H1 (cell line): ENCODE data around the gene CCP110. TPM values are rescaled to one million over a fixed set of nuclear protein-coding genes. Genes with fewer than 3 reads are reported as not detected.

Source experiments
- CTCF ChIA-PET: fragments of 300-600 bp; sonication (Branson Sonifier 250); formaldehyde crosslinking; loops from one replicate; lab custom pipeline; 2021; ENCODE audit not compliant: partially characterized antibody; lab: Charles Lee
- POLR2A ChIA-PET: fragments of 300-600 bp; sonication (Branson Sonifier 250); formaldehyde crosslinking; loops from one replicate; lab custom pipeline; 2021; ENCODE audit warnings: inconsistent platforms; ENCODE audit not compliant: partially characterized antibody; lab: Charles Lee
- DNase-seq, 2 experiments: peaks; one replicate each; pipeline versions ENCODE4 v3.0.0 to v3.0.0-alpha.2; 2010 to 2022; ENCODE audit warnings: low spot score in 2 of 2, low read depth in 1 of 2, mixed read lengths in 1 of 2
- FAIRE-seq: peaks from 2 replicates; lab custom pipeline; 2011; peaks lifted over from hg19 to GRCh38; lab: Jason Lieb, UNC
- H2AFZ ChIP-seq: 2 replicates; pipeline ENCODE4 v1.8.1; 2012; ENCODE audit warnings: low read length, inconsistent platforms
- H2AK5ac ChIP-seq: 2 replicates; pipeline ENCODE4 v1.6.1; 2013; ENCODE audit warnings: low read depth, low read length
- H2BK120ac ChIP-seq: replicated peaks from 2 replicates; pipeline ENCODE3; 2013; ENCODE audit warnings: low read depth, low read length, inconsistent platforms
- H2BK12ac ChIP-seq: 2 replicates; pipeline ENCODE4 v1.6.1; 2013; ENCODE audit warnings: low read depth, low read length
- H2BK15ac ChIP-seq: 2 replicates; pipeline ENCODE4 v1.6.1; 2013; ENCODE audit warnings: low read length
- H2BK20ac ChIP-seq: 2 replicates; pipeline ENCODE4 v1.6.1; 2013; ENCODE audit warnings: low read length
- H2BK5ac ChIP-seq: 2 replicates; pipeline ENCODE4 v1.6.1; 2013; ENCODE audit warnings: low read depth, low read length
- H3K14ac ChIP-seq: 2 replicates; pipeline ENCODE4 v1.6.1; 2013; ENCODE audit warnings: inconsistent platforms; ENCODE audit not compliant: insufficient read length
- H3K18ac ChIP-seq: 2 replicates; pipeline ENCODE4 v1.6.1; 2013; ENCODE audit warnings: low read length; ENCODE audit errors: extremely low read depth
- H3K23ac ChIP-seq: 2 replicates; pipeline ENCODE4 v1.6.1; 2013; ENCODE audit warnings: inconsistent platforms; ENCODE audit not compliant: insufficient read length
- H3K23me2 ChIP-seq: 2 replicates; pipeline ENCODE4 v1.6.1; 2013; ENCODE audit warnings: low read depth, low read length
- H3K27ac ChIP-seq: 2 replicates; pipeline ENCODE4 v1.6.1; 2011; ENCODE audit warnings: low read depth, low read length, inconsistent platforms
- H3K27me3 ChIP-seq, 4 experiments: replicated peaks in 1 of 4; 1 replicate in 1 of 4; 2 replicates in 3 of 4; pipeline versions ENCODE4 v1.6.1 to v1.8.1; 2011 to 2013; ENCODE audit warnings: low read length in 3 of 4, mild to moderate bottlenecking in 3 of 4, inconsistent platforms in 2 of 4, mixed read lengths in 2 of 4, moderate library complexity in 1 of 4; ENCODE audit not compliant: control insufficient read depth in 3 of 4, insufficient read depth in 3 of 4; ENCODE audit errors: extremely low read depth in 1 of 4
- H3K36me3 ChIP-seq, 4 experiments: 2 replicates each; pipeline versions ENCODE4 v1.6.1 to v1.8.1; 2011 to 2013; ENCODE audit warnings: mild to moderate bottlenecking in 4 of 4, low read length in 3 of 4, moderate library complexity in 2 of 4, control low read depth in 1 of 4, inconsistent platforms in 1 of 4; ENCODE audit not compliant: insufficient read depth in 4 of 4, control insufficient read depth in 2 of 4
- H3K4ac ChIP-seq: replicated peaks from 2 replicates; pipeline ENCODE3; 2013; ENCODE audit warnings: low read length, low read depth, mixed read lengths, inconsistent platforms; ENCODE audit not compliant: insufficient read length
- H3K4me1 ChIP-seq, 4 experiments: replicated peaks in 1 of 4; 1 replicate in 1 of 4; 2 replicates in 3 of 4; pipeline versions ENCODE4 v1.6.1 to v1.8.1; 2011 to 2013; ENCODE audit warnings: low read length in 3 of 4, inconsistent platforms in 2 of 4, mixed read lengths in 1 of 4; ENCODE audit not compliant: insufficient read depth in 4 of 4, control insufficient read depth in 3 of 4
- H3K4me2 ChIP-seq, 2 experiments: 2 replicates each; pipeline versions ENCODE4 v1.6.1 to v1.8.1; 2011 to 2013; ENCODE audit warnings: low read depth in 2 of 2, low read length in 2 of 2, control low read depth in 1 of 2, inconsistent platforms in 1 of 2, mild to moderate bottlenecking in 1 of 2; ENCODE audit not compliant: insufficient read depth in 1 of 2
- H3K4me3 ChIP-seq, 4 experiments: fragments of 200-600, 300-600 bp in 1 of 4; sonication (generic), shearing (Covaris generic), sonication (Bioruptor Twin) in 1 of 4; 2 replicates each; pipeline versions ENCODE4 v1.5.1 to v1.8.1; 2011 to 2016; ENCODE audit warnings: low read length in 4 of 4, low read depth in 3 of 4, control low read depth in 2 of 4, inconsistent platforms in 2 of 4, mild to moderate bottlenecking in 2 of 4, mixed read lengths in 1 of 4, moderate library complexity in 1 of 4; ENCODE audit not compliant: insufficient read depth in 2 of 4; ENCODE audit errors: extremely low read depth in 1 of 4
- H3K56ac ChIP-seq: replicated peaks from 2 replicates; pipeline ENCODE3; 2013; ENCODE audit warnings: low read depth, mild to moderate bottlenecking, mixed read lengths, low read length, inconsistent platforms; ENCODE audit not compliant: insufficient read length
- H3K79me1 ChIP-seq: 2 replicates; pipeline ENCODE4 v1.6.1; 2013; ENCODE audit warnings: low read depth, low read length, control low read depth
- H3K79me2 ChIP-seq, 2 experiments: 2 replicates each; pipeline versions ENCODE4 v1.6.1 to v1.8.1; 2012 to 2013; ENCODE audit warnings: low read length in 2 of 2, mild to moderate bottlenecking in 2 of 2, inconsistent platforms in 1 of 2; ENCODE audit not compliant: insufficient read depth in 2 of 2, control insufficient read depth in 1 of 2
- H3K9ac ChIP-seq, 4 experiments: replicated peaks in 1 of 4; 1 replicate in 1 of 4; 2 replicates in 3 of 4; pipeline versions ENCODE4 v1.6.1 to v1.8.1; 2011 to 2013; ENCODE audit warnings: low read depth in 3 of 4, low read length in 3 of 4, control low read depth in 2 of 4, mild to moderate bottlenecking in 2 of 4, moderate library complexity in 2 of 4, inconsistent platforms in 1 of 4; ENCODE audit errors: extremely low read depth in 1 of 4
- H3K9me3 ChIP-seq, 2 experiments: 2 replicates each; pipeline versions ENCODE4 v1.6.1 to v1.8.1; 2012 to 2013; ENCODE audit warnings: mild to moderate bottlenecking in 2 of 2, moderate library complexity in 2 of 2, control low read depth in 1 of 2, inconsistent platforms in 1 of 2, low read depth in 1 of 2, low read length in 1 of 2, mixed read lengths in 1 of 2; ENCODE audit not compliant: insufficient read depth in 2 of 2
- H4K20me1 ChIP-seq, 2 experiments: replicated peaks in 1 of 2; 2 replicates each; pipeline versions ENCODE3 to v1.8.1; 2011 to 2013; ENCODE audit warnings: inconsistent platforms in 2 of 2, low read length in 2 of 2, mild to moderate bottlenecking in 1 of 2; ENCODE audit not compliant: insufficient read depth in 2 of 2, control insufficient read depth in 1 of 2
- H4K5ac ChIP-seq: 2 replicates; pipeline ENCODE4 v1.6.1; 2013; ENCODE audit warnings: low read length, low read depth, mixed read lengths, inconsistent platforms; ENCODE audit not compliant: insufficient read length
- H4K8ac ChIP-seq: 2 replicates; pipeline ENCODE4 v1.8.0; 2013; ENCODE audit warnings: mild to moderate bottlenecking, moderate library complexity, low read length, inconsistent platforms; ENCODE audit not compliant: insufficient read depth; ENCODE audit errors: extremely low read depth
- H4K91ac ChIP-seq: replicated peaks from 2 replicates; pipeline ENCODE3; 2013; ENCODE audit warnings: low read length, mixed read lengths, inconsistent platforms; ENCODE audit not compliant: insufficient read length
- ASH2L ChIP-seq: fragments of 200-600, 300-600 bp; sonication (generic); IDR thresholded peaks from one replicate; pipeline ENCODE4 v1.7.1; 2017; ENCODE audit warnings: low read length
- WGBS, 2 experiments: shearing (Covaris generic) in 1 of 2; methylation state at CpG; one replicate each; pipeline versions ENCODE4 v1.1.6 to v1.1.7; 2013 to 2015; ENCODE audit warnings: low lambda C conversion rate in 2 of 2, mixed read lengths in 2 of 2, inconsistent platforms in 1 of 2, low coverage in 1 of 2, missing lambda C conversion rate in 1 of 2; ENCODE audit not compliant: insufficient replicate concordance in 2 of 2, insufficient coverage in 1 of 2, insufficient read length in 1 of 2; ENCODE audit errors: extremely low coverage in 1 of 2, missing lambda C conversion rate in 1 of 2; 5-methylcytosine and 5-hydroxymethylcytosine counted together
- polyA plus RNA-seq, 7 experiments: library from polyadenylated mRNA; depleted of rRNA in 3 of 7; stranded (reverse) in 5 of 7; unstranded in 2 of 7; fragments of >200 nt in 5 of 7; fragments of 200-250 nt in 2 of 7; gene quantifications; 1 replicate in 5 of 7; 2 replicates in 1 of 7; 4 replicates in 1 of 7; pipeline versions ENCODE4 v1.2.1 to v1.2.3, GENCODE V29; 2011 to 2013; ENCODE audit warnings: missing spikeins in 2 of 7, mixed read lengths in 2 of 7
- total RNA-seq: library from RNA; stranded (reverse); fragmentation: NEBNext Ultra II Directional; extraction: Animal tissue kit (Norgen Biotek cat#: 25700); gene quantifications from 2 replicates; pipeline ENCODE4 v1.2.1, GENCODE V29; 2021

Gene CCP110
- total and polyA plus RNA-seq, 2 of the 8 experiments (the other 6 are each of a cell fraction or from before 2014, with no cell fraction given) = 3.2 to 19.8 TPM

GRCh38 chr16:19523184-19523558 lies 571 bp upstream of the CCP110 start:
- 88% methylated on average over 18 of the region's 18 CpGs; no CpG with 5 or more reads in 1 of the 2 experiments for WGBS, 2 experiments
- Histone ChIP-seq H3K4me1 (peaks cover 5 to 17% (median 11%) of the 10 kb centered on the region in 4 experiments; a peak in 6 of 7 replicates), H2BK12ac (no peak overlapping the region), H3K9me3 (no peaks in the 10 kb centered on the region), H4K91ac (no peak overlapping the region), H3K4ac (no peak overlapping the region), H3K4me3 (no peak overlapping the region), H4K8ac (no peak overlapping the region), H3K23me2 (peaks cover 8% of the 10 kb centered on the region), H3K14ac (no peak overlapping the region), H2BK5ac (no peak overlapping the region), H3K27ac (no peak overlapping the region), H4K5ac (no peak overlapping the region), H2BK120ac (no peak overlapping the region), H3K79me2 (peaks cover 3 to 58% of the 10 kb centered on the region in 2 experiments; a peak in 3 of 4 replicates), H3K9ac (no peak overlapping the region), H2AFZ (peak overlapping the region; percentile 26; the same call in 1 of the 2 replicates), H2BK20ac (peak overlapping the region; percentile 25; the same call in 1 of the 2 replicates), H3K36me3 (peaks cover 0 to 7% (median 2%) of the 10 kb centered on the region in 4 experiments; a peak in 3 of 8 replicates), H3K56ac (no peak overlapping the region), H3K23ac (no peak overlapping the region), H3K18ac (no peak overlapping the region), H3K4me2 (peak overlapping the region in 1 of 2 experiments; percentile 97; a peak in 1 of 4 replicates), H4K20me1 (peaks cover 2% of the 10 kb centered on the region in 2 experiments), H2BK15ac (no peak overlapping the region), H3K79me1 (peaks cover 5% of the 10 kb centered on the region; the same call in 1 of the 2 replicates), H2AK5ac (no peak overlapping the region), H3K27me3 (no peaks in the 10 kb centered on the region)
- CTCF ChIA-PET = interaction anchor here (0.9 to 1.9 kb wide), 2 partner anchors 21 to 37 kb away, joined by 3 to 5 read pairs; no protein-coding TSS in a partner anchor
- POLR2A ChIA-PET = interaction anchor here (1.0 to 3.5 kb wide), 4 partner anchors 24 to 35 kb away, joined by 3 to 31 read pairs (median 4); partner anchors contain the start of gene VPS35L
- DNase-seq = no peak
- FAIRE-seq = no peak
- TF ChIP-seq ASH2L = no peak
